Eye (tissue), 1 donor: ENCODE results near the gene ZBTB20.
"Not testable (repeated sequence)": the region's sequence is repeated elsewhere in the genome, so short reads cannot be mapped to it uniquely, and the experiment has no call there.

Source experiments
- DNase-seq: peaks from one replicate; pipeline ENCODE4 v3.0.0-alpha.2; 2015

ZBTB20 gene

GRCh38 chr3:115147329-115148141 is 447 bp upstream of the ZBTB20 start:
- peak; percentile 100 for DNase-seq

GRCh38 chr3:115146032-115146417 is 1.1 kb downstream of the ZBTB20 start:
- DNase-seq = no peak

- DNase-seq = no peak
These were observed 5.9 kb downstream of the ZBTB20 start for GRCh38 chr3:115141033-115141757.

GRCh38 chr3:115139072-115139471 is 8.0 kb downstream of the ZBTB20 start:
- no peak for DNase-seq

GRCh38 chr3:115134648-115135347 is 12.3 kb downstream of the ZBTB20 start:
- no peak for DNase-seq

- no peak for DNase-seq
These were observed 19.9 kb downstream of the ZBTB20 start for GRCh38 chr3:115127208-115127607.

GRCh38 chr3:115120597-115120996 is 26.5 kb downstream of the ZBTB20 start:
- no peak for DNase-seq

- no peak for DNase-seq
These were observed 33.7 kb downstream of the ZBTB20 start for GRCh38 chr3:115113367-115113766.

- no peak for DNase-seq
These were observed 35.5 kb downstream of the ZBTB20 start for GRCh38 chr3:115111632-115112031.

GRCh38 chr3:115110830-115111229 is 36.3 kb downstream of the ZBTB20 start:
- no peak for DNase-seq

- not testable (repeated sequence) for DNase-seq
These were observed 37.0 kb downstream of the ZBTB20 start for GRCh38 chr3:115110066-115110465.

GRCh38 chr3:115108614-115109013 is 38.5 kb downstream of the ZBTB20 start:
- no peak for DNase-seq

- DNase-seq = no peak
These were observed 45.0 kb downstream of the ZBTB20 start for GRCh38 chr3:115102046-115102445.

- peak; percentile 42 for DNase-seq
These were observed 46.3 kb downstream of the ZBTB20 start for GRCh38 chr3:115100806-115101205.

GRCh38 chr3:115099986-115100571 is 47.0 kb downstream of the ZBTB20 start:
- peak; percentile 81 for DNase-seq

GRCh38 chr3:115099134-115099985 is 47.7 kb downstream of the ZBTB20 start:
- DNase-seq = peak; percentile 45

GRCh38 chr3:115098354-115099073 is 48.6 kb downstream of the ZBTB20 start:
- DNase-seq = peak; percentile 30

- DNase-seq = no peak
These were observed 51.9 kb downstream of the ZBTB20 start for GRCh38 chr3:115095236-115095635.

GRCh38 chr3:115092220-115092791 is 54.8 kb downstream of the ZBTB20 start:
- peak; percentile 76 for DNase-seq

- DNase-seq = no peak
These were observed 56.4 kb downstream of the ZBTB20 start for GRCh38 chr3:115090712-115091111.

- no peak for DNase-seq
These were observed 57.6 kb downstream of the ZBTB20 start for GRCh38 chr3:115089481-115089880.
